ENCODE measurements around the gene NCBP1. TPM values are rescaled to one million over a fixed set of nuclear protein-coding genes. Genes with fewer than 3 reads are reported as not detected.

The NCBP1 gene
- total and polyA plus RNA-seq, 9 of the 15 experiments (the other 6 are each of a cell fraction or from before 2014, with no cell fraction given), result 29.4 to 69.7 (median 57.5) TPM

GRCh38 chr9:97696803-97697601 is 63.4 kb downstream of the NCBP1 start, which contains the start of gene XPA (continued):
- TF ChIP-seq HMGXB4 (CRISPR knock-in tag; IDR thresholded peaks at IDR 0.05), result no peak
- TF ChIP-seq NELFE (IDR thresholded peaks at IDR 0.05; ENCODE audit: insufficient read depth, insufficient read length), result no peak
- TF ChIP-seq TBP (optimal IDR thresholded peaks at IDR 0.05; ENCODE audit: low read depth, low read length), result peak; percentile 65
- no peak for TF ChIP-seq ZNF277 (CRISPR knock-in tag; IDR thresholded peaks at IDR 0.05; ENCODE audit: borderline replicate concordance)
- TF ChIP-seq THAP12 (CRISPR knock-in tag; IDR thresholded peaks at IDR 0.05), result peak; percentile 82; the same call in 1 of the 2 replicates
- no peak for TF ChIP-seq ARHGAP35 (IDR thresholded peaks at IDR 0.05; ENCODE audit: partially characterized antibody)
- TF ChIP-seq CXXC5 (CRISPR knock-in tag; IDR thresholded peaks at IDR 0.05), result peak; percentile 79
- TF ChIP-seq ZNF282 (CRISPR knock-in tag; IDR thresholded peaks at IDR 0.05), result no peak
- peak; percentile 56; the same call in 1 of the 2 replicates for TF ChIP-seq NR2C2 (CRISPR knock-in tag; IDR thresholded peaks at IDR 0.05)
- TF ChIP-seq NR2C2 (tag; IDR thresholded peaks at IDR 0.05), result no peak
- peak; percentile 97 for TF ChIP-seq PHF8 (IDR thresholded peaks at IDR 0.05; ENCODE audit: borderline replicate concordance, low read length)
- TF ChIP-seq TAF1 (IDR thresholded peaks at IDR 0.05; ENCODE audit: control insufficient read depth, extremely low read depth, insufficient read depth, low read length, severe bottlenecking), result peak; percentile 73
- peak; percentile 94 for TF ChIP-seq PCBP1 (IDR thresholded peaks at IDR 0.05; ENCODE audit: low read depth, low read length, poor library complexity, severe bottlenecking)
- peak; percentile 71; the same call in 1 of the 2 replicates for TF ChIP-seq FOXK1 (CRISPR knock-in tag; IDR thresholded peaks at IDR 0.05; ENCODE audit: borderline replicate concordance)
- no peak for TF ChIP-seq E4F1 (CRISPR knock-in tag; IDR thresholded peaks at IDR 0.05; ENCODE audit: borderline replicate concordance)
- TF ChIP-seq BMI1 (IDR thresholded peaks at IDR 0.05; ENCODE audit: low read length), result no peak
- TF ChIP-seq CGGBP1 (CRISPR knock-in tag; IDR thresholded peaks at IDR 0.05), result no peak
- TF ChIP-seq HNRNPLL (IDR thresholded peaks at IDR 0.05; ENCODE audit: low read depth, low read length, poor library complexity, severe bottlenecking), result peak; percentile 37
- no peak for TF ChIP-seq RBM39 (optimal IDR thresholded peaks at IDR 0.05; ENCODE audit: low read depth, low read length)
